Spleen (tissue), 13 donors: Measurements from ENCODE around the gene WNT2. TPM values are rescaled to one million over a fixed set of nuclear protein-coding genes. Genes with fewer than 3 reads are reported as not detected.

Source experiments
- DNase-seq: peaks from one replicate; pipeline ENCODE4 v3.0.0-alpha.2; 2020
- H3K27ac ChIP-seq, 8 donors: fragments of 200-600 bp; sonication (generic) in 7 of 8; 1 replicate in 4 of 8; 2 replicates in 4 of 8; pipeline versions ENCODE4 v1.5.0 to v1.8.0; 2016 to 2021; ENCODE audit warnings: inconsistent platforms in 4 of 8, mild to moderate bottlenecking in 4 of 8, moderate library complexity in 1 of 8
- H3K27me3 ChIP-seq, 7 donors: fragments of 200-600 bp; sonication (generic) in 6 of 7; replicated peaks in 1 of 7; 1 replicate in 4 of 7; 2 replicates in 3 of 7; pipeline versions ENCODE4 v1.5.0 to v1.8.0; 2016 to 2021; ENCODE audit warnings: inconsistent platforms in 3 of 7, mild to moderate bottlenecking in 1 of 7
- H3K36me3 ChIP-seq, 6 donors: fragments of 200-600 bp; sonication (generic) in 5 of 6; 1 replicate in 4 of 6; 2 replicates in 2 of 6; pipeline versions ENCODE4 v1.5.0 to v1.8.0; 2016 to 2021; ENCODE audit warnings: inconsistent platforms in 2 of 6
- H3K4me1 ChIP-seq, 6 donors: fragments of 200-600 bp; sonication (generic) in 5 of 6; 1 replicate in 3 of 6; 2 replicates in 3 of 6; pipeline versions ENCODE4 v1.5.0 to v1.8.0; 2016 to 2021; ENCODE audit warnings: inconsistent platforms in 3 of 6
- H3K4me3 ChIP-seq, 8 donors: fragments of 200-600 bp; sonication (generic) in 7 of 8; 1 replicate in 4 of 8; 2 replicates in 4 of 8; pipeline versions ENCODE4 v1.5.0 to v1.8.0; 2016 to 2021; ENCODE audit warnings: inconsistent platforms in 4 of 8, mild to moderate bottlenecking in 4 of 8, moderate library complexity in 2 of 8
- H3K9me3 ChIP-seq, 8 donors: fragments of 200-600 bp; sonication (generic) in 7 of 8; 1 replicate in 4 of 8; 2 replicates in 4 of 8; pipeline versions ENCODE4 v1.5.0 to v1.8.0; 2016 to 2021; ENCODE audit warnings: inconsistent platforms in 4 of 8
- CTCF ChIP-seq, 11 experiments: fragments of 200-600 bp in 7 of 11; fragments of 450-650 bp in 4 of 11; sonication (generic) in 4 of 11; IDR thresholded peaks in 8 of 11; conservative IDR thresholded peaks in 3 of 11; 1 replicate in 7 of 11; 2 replicates in 4 of 11; pipeline versions ENCODE4 v1.4.0 to v1.8.0; 2016 to 2021; ENCODE audit warnings: antibody characterized with exemption in 11 of 11, inconsistent platforms in 4 of 11, mild to moderate bottlenecking in 1 of 11
- POLR2A ChIP-seq, 3 donors: fragments of 450-650 bp; IDR thresholded peaks; one replicate each; pipeline ENCODE4 v1.5.1; 2017; ENCODE audit warnings: antibody characterized with exemption in 3 of 3, mild to moderate bottlenecking in 1 of 3
- POLR2AphosphoS5 ChIP-seq, 3 donors: sonication (generic); formaldehyde crosslinking; IDR thresholded peaks; one replicate each; pipeline ENCODE4 v1.5.1; 2017; ENCODE audit warnings: antibody characterized with exemption in 3 of 3
- WGBS, 5 donors: extraction: QIAGEN DNeasy Blood & Tissue Kit in 3 of 5; methylation state at CpG; one replicate each; pipeline versions ENCODE4 v1.1.5 to v1.1.7; 2013 to 2018; 5-methylcytosine and 5-hydroxymethylcytosine counted together
- intact Hi-C: fragments of 100-400 bp; cut with DNase I; formaldehyde crosslinking; loops from one replicate; pipeline ENCODE4 v1.15.0; 2023; ENCODE audit warnings: low total_unique reads
- long read RNA-seq, 2 donors: transcript quantifications; one replicate each; lab custom pipeline, GENCODE V29; 2026
- polyA plus RNA-seq, 3 donors: library from polyadenylated mRNA; stranded (reverse); fragments of 200-250 nt; gene quantifications; one replicate each; pipeline ENCODE4 v1.2.1, GENCODE V29; 2013
- total RNA-seq, 7 donors: library from RNA; depleted of rRNA in 3 of 7; stranded (reverse); fragments of >200 nt in 3 of 7; fragmentation: NEBNext Ultra II Directional in 4 of 7; extraction: Animal tissue kit (Norgen Biotek cat#: 25700) in 4 of 7; gene quantifications; one replicate each; pipeline versions ENCODE4 v1.1.0 to v1.2.1, GENCODE V29; 2016 to 2021
- donor health status: healthy with polysubstance abuse.
- donor health status: DM: no; HTN: no; CAD: no; lungs with moderate emphysema.
- donor health status: DM: no; HTN: no; CAD: no.
- donor health status: Bipolar disorder and iron deficiency.
- donor health status: healthy.
- donor health status: DM: no; HTN: no; CAD: no.
- donor health status: DM: yes; HTN: yes; CAD: no.

Gene WNT2
- total RNA-seq: 1 to 10 TPM; 1.5 to 6.2 (median 4.4) TPM
- polyA plus RNA-seq: under 1 TPM; 0.22 to 0.74 (median 0.68) TPM
- long read RNA-seq, donor 1: 0 reads
- long read RNA-seq, donor 2, partial matches to known transcripts: 0 of 1 reads
- long read RNA-seq, donor 2, other reads (novel, unspliced or antisense): 0 of 1 reads

- H3K27me3 ChIP-seq: peaks cover 0 to 61% (median 26%) of the 10 kb centered on the region in 7 donors
- 2 to 16% (median 3%) methylated on average over 30 to 60 of the region's 60 CpGs for WGBS, 5 donors
- no peak for DNase-seq
- TF ChIP-seq POLR2AphosphoS5 (IDR thresholded peaks at IDR 0.05) (peak in 2 of 3 donors; percentile 19 to 32), POLR2A (IDR thresholded peaks at IDR 0.05) (no peak), CTCF (IDR thresholded peaks at IDR 0.05 in 8 of 11, conservative IDR thresholded peaks at IDR 0.05 in 3 of 11) (no peak)
- H3K36me3 ChIP-seq: no peaks in the 10 kb centered on the region
- H3K27ac ChIP-seq: peak within 1 kb of the TSS in 7 of 8 donors; percentile 35 to 69 (median 57)
- H3K9me3 ChIP-seq: peaks cover 0 to 6% (median 0%) of the 10 kb centered on the region in 8 donors
- H3K4me1 ChIP-seq: peaks cover 0 to 22% (median 7%) of the 10 kb centered on the region in 6 donors
- peak within 1 kb of the TSS in 7 of 8 donors; percentile 28 to 67 (median 38) for H3K4me3 ChIP-seq
- intact Hi-C loops: no loop called here
Observed at GRCh38 chr7:117322741-117323304, at the start of gene WNT2. TSS of gene WNT2 (minus strand) at chr7:117323058. CDS start at chr7:117322989, 69 bp downstream.

- Histone ChIP-seq H3K27me3 (peaks cover 0 to 2% (median 0%) of the 10 kb centered on the region in 7 donors), H3K9me3 (no peaks in the 10 kb centered on the region), H3K4me3 (no peak overlapping the region), H3K27ac (no peak overlapping the region), H3K36me3 (no peaks in the 10 kb centered on the region), H3K4me1 (no peaks in the 10 kb centered on the region)
- TF ChIP-seq CTCF (IDR thresholded peaks at IDR 0.05 in 8 of 11, conservative IDR thresholded peaks at IDR 0.05 in 3 of 11): no peak
- no peak for TF ChIP-seq POLR2AphosphoS5 (IDR thresholded peaks at IDR 0.05)
- TF ChIP-seq POLR2A (IDR thresholded peaks at IDR 0.05): no peak
- intact Hi-C loops: no loop called here
- 80 to 95% (median 92%) methylated on average over 1 of the region's 1 CpG for WGBS, 5 donors
- DNase-seq: no peak
Observed at GRCh38 chr7:117372073-117372472, 49.2 kb upstream of the WNT2 start.

GRCh38 chr7:117364339-117365080, 41.7 kb upstream of the WNT2 start:
- TF ChIP-seq POLR2A (IDR thresholded peaks at IDR 0.05): no peak
- TF ChIP-seq CTCF (IDR thresholded peaks at IDR 0.05 in 8 of 11, conservative IDR thresholded peaks at IDR 0.05 in 3 of 11): no peak
- TF ChIP-seq POLR2AphosphoS5 (IDR thresholded peaks at IDR 0.05): no peak
- DNase-seq: no peak
- Histone ChIP-seq H3K36me3 (no peaks in the 10 kb centered on the region), H3K9me3 (no peaks in the 10 kb centered on the region), H3K27ac (no peak overlapping the region), H3K4me3 (no peak overlapping the region), H3K4me1 (no peaks in the 10 kb centered on the region), H3K27me3 (no peaks in the 10 kb centered on the region)
- intact Hi-C loops: no loop called here

- Histone ChIP-seq H3K27ac (no peak overlapping the region), H3K36me3 (no peaks in the 10 kb centered on the region), H3K4me3 (no peak overlapping the region), H3K27me3 (no peaks in the 10 kb centered on the region), H3K4me1 (no peaks in the 10 kb centered on the region), H3K9me3 (no peaks in the 10 kb centered on the region)
- TF ChIP-seq POLR2AphosphoS5 (IDR thresholded peaks at IDR 0.05) (no peak), POLR2A (IDR thresholded peaks at IDR 0.05) (no peak), CTCF (IDR thresholded peaks at IDR 0.05 in 8 of 11, conservative IDR thresholded peaks at IDR 0.05 in 3 of 11) (no peak)
- intact Hi-C loops: no loop called here
- no peak for DNase-seq
Observed at GRCh38 chr7:117362294-117362888, 39.5 kb upstream of the WNT2 start.
